BJ (cell line): ENCODE data around the gene DHRS3. TPM values are rescaled to one million over a fixed set of nuclear protein-coding genes. Genes with fewer than 3 reads are reported as not detected.

ENCODE experiments used
- CTCF ChIA-PET: fragments of 350-600 bp; formaldehyde crosslinking; extraction: SDS; loops from one replicate; lab custom pipeline; 2021; ENCODE audit warnings: antibody characterized with exemption, inconsistent platforms; lab: Yijun Ruan, JAX
- POLR2A ChIA-PET: fragments of 300-600 bp; sonication (Branson Sonifier 250); formaldehyde crosslinking; extraction: SDS; loops from one replicate; lab custom pipeline; 2021; ENCODE audit warnings: antibody characterized with exemption; lab: Charles Lee
- DNase-seq: peaks from one replicate; pipeline ENCODE4 v3.0.0-alpha.2; 2011; ENCODE audit warnings: low read depth
- H3K27me3 ChIP-seq: 2 replicates; pipeline ENCODE4 v1.6.0; 2011; ENCODE audit warnings: low read length; ENCODE audit not compliant: control insufficient read depth, insufficient read depth
- H3K36me3 ChIP-seq: 2 replicates; pipeline ENCODE4 v1.5.1; 2011; ENCODE audit warnings: low read length; ENCODE audit not compliant: control insufficient read depth, insufficient read depth
- H3K4me3 ChIP-seq: 2 replicates; pipeline ENCODE4 v1.5.1; 2011; ENCODE audit warnings: low read depth, mild to moderate bottlenecking, control low read depth, low read length
- CTCF ChIP-seq: IDR thresholded peaks from 2 replicates; pipeline ENCODE4 v1.5.1; 2011; ENCODE audit warnings: low read depth, mild to moderate bottlenecking, control low read depth, inconsistent platforms, low read length, moderate library complexity; ENCODE audit not compliant: insufficient read depth
- polyA plus RNA-seq: library from polyadenylated mRNA; depleted of rRNA; stranded (reverse); fragments of >200 nt; gene quantifications from 2 replicates; pipeline ENCODE4 v1.2.3, GENCODE V29; 2011

DHRS3 gene
- polyA plus RNA-seq, 1 experiment: 224 TPM

GRCh38 chr1:12598974-12599373, 19.0 kb downstream of the DHRS3 start:
- no peak overlapping the region for H3K4me3 ChIP-seq
- peaks cover 27% of the 10 kb centered on the region for H3K36me3 ChIP-seq
- no peaks in the 10 kb centered on the region for H3K27me3 ChIP-seq
- DNase-seq: no peak
- CTCF ChIA-PET: interaction anchor here (0.9 kb wide), 1 partner anchor 16 kb away, joined by 5 read pairs; no protein-coding TSS in a partner anchor
- no peak for TF ChIP-seq CTCF
- POLR2A ChIA-PET: no interaction called here

GRCh38 chr1:12597792-12598191, 20.2 kb downstream of the DHRS3 start:
- Histone ChIP-seq H3K36me3 (peaks cover 24% of the 10 kb centered on the region), H3K27me3 (no peaks in the 10 kb centered on the region), H3K4me3 (no peak overlapping the region)
- TF ChIP-seq CTCF: no peak
- POLR2A ChIA-PET: no interaction called here
- no peak for DNase-seq
- CTCF ChIA-PET: interaction anchor here (0.6 kb wide), 1 partner anchor 103 kb away, joined by 3 read pairs; no protein-coding TSS in a partner anchor

DNA sequence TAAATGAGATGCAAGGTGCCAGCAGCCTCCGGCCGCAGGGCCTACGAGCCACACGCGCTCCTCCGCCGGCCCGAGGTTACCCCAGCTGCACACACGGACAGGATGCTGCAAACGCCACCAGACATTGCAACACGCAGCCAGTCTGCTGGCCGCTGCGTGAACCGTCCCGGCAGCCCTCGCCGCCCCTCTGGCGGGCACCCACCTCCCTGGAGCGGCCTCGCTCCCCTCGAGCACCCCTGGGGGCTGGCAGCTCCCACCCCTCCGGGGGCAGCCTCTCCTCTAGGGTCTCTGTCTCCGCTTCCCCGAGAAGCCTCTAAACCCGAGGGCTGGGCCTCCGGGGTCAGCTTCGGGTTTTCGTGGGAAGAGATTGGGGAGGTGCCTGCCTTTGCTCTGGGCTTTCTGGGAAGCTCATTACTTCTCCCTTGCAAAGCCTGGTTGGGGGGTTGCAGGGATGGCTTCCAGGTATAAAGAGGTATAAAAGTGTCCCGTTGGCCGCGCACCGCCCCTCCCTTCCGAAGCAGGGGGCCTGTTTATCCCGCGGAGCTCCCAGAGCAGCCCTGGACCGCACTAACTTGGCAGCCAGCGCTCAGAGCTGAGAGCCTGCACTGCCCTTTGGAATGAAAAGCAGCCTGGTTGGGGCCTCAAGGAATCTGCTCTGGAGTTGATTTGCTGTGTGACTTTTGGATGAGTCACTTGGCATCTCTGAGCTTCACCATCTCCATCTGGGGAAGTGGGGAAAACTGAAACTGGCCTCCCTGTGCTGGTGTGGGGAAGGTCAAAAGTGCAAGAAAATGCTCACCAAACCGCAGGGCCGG, 21.8 kb downstream of the DHRS3 start:
- H3K4me3 ChIP-seq: peak overlapping the region; percentile 29
- peak; percentile 95 for DNase-seq
- ChIA-PET POLR2A (interaction anchor here (0.5 to 2.0 kb wide), 9 partner anchors 20 to 328 kb away, joined by 3 to 14 read pairs (median 5); partner anchors contain the start of gene DHRS3), CTCF (interaction anchor here (0.9 to 1.9 kb wide), 3 partner anchors 23 to 252 kb away, joined by 3 to 8 read pairs (median 3); no protein-coding TSS in a partner anchor)
- no peak for TF ChIP-seq CTCF
- H3K27me3 ChIP-seq: no peaks in the 10 kb centered on the region
- H3K36me3 ChIP-seq: peaks cover 28% of the 10 kb centered on the region

GRCh38 chr1:12595757-12596006, 22.3 kb downstream of the DHRS3 start:
- Histone ChIP-seq H3K4me3 (peak overlapping the region; percentile 27), H3K27me3 (no peaks in the 10 kb centered on the region), H3K36me3 (peaks cover 29% of the 10 kb centered on the region)
- no peak for TF ChIP-seq CTCF
- CTCF ChIA-PET: interaction anchor here (0.9 to 1.9 kb wide), 3 partner anchors 23 to 252 kb away, joined by 3 to 8 read pairs (median 3); no protein-coding TSS in a partner anchor
- POLR2A ChIA-PET: interaction anchor here (0.6 to 2.0 kb wide), 7 partner anchors 20 to 328 kb away, joined by 3 to 14 read pairs (median 5); partner anchors contain the start of gene DHRS3
- DNase-seq: no peak
